ENCODE measurements around the gene MEGF6. TPM values are rescaled to one million over a fixed set of nuclear protein-coding genes. Genes with fewer than 3 reads are reported as not detected.

MEGF6 gene
- total and polyA plus RNA-seq, 9 of the 15 experiments (the other 6 are each of a cell fraction or from before 2014, with no cell fraction given) = 0.03 to 1.7 (median 0.24) TPM; not detected in 3

- intact Hi-C loops (cut with micrococcal nuclease) (no loop called here), in situ Hi-C loops (cut with MboI) (no loop called here)
- Histone ChIP-seq H3K79me2 (ENCODE audit: control insufficient read depth, insufficient read depth, low read length) (peaks cover 6% of the 10 kb centered on the region), H4K20me1 (replicated peaks; ENCODE audit: control insufficient read depth, insufficient read depth, low read length) (0 out of 2 replicates have a peak, but pooled peaks cover 7% of the 10 kb centered on the region), H3K9ac (ENCODE audit: insufficient read depth in 1 of 2, low read depth in 2 of 2, low read length in 2 of 2) (no peak overlapping the region), H3K27me3 (ENCODE audit: control insufficient read depth in 2 of 2, insufficient read depth in 2 of 2, low read length in 2 of 2) (no peaks in the 10 kb centered on the region), H3K4me3 (no peak overlapping the region), H3K9me3 (replicated peaks; ENCODE audit: control insufficient read depth, insufficient read depth, low read depth, low read length) (no peaks in the 10 kb centered on the region), H3K36me3 (ENCODE audit: control insufficient read depth, insufficient read depth, low read length) (peaks cover 47% of the 10 kb centered on the region; the same call in 2 of the 3 replicates), H2AFZ (ENCODE audit: low read depth, low read length) (no peak overlapping the region), H3K27ac (ENCODE audit: extremely low read depth, low read depth, low read length) (no peak overlapping the region), H3K9me1 (ENCODE audit: control insufficient read depth, insufficient read depth, low read length) (no peaks in the 10 kb centered on the region), H3K4me2 (ENCODE audit: insufficient read depth, low read length) (no peak overlapping the region), H3K4me1 (replicated peaks in 1 of 2; ENCODE audit: control insufficient read depth in 2 of 2, insufficient read depth in 2 of 2, low read length in 2 of 2) (peaks cover 6% of the 10 kb centered on the region in 2 experiments; a peak in 4 of 5 replicates)
- no peak for FAIRE-seq
- BruUV-seq (replicated peaks) = no TSS peak
- no peak for ATAC-seq
- CTCF ChIA-PET (ENCODE audit: low intra/inter-chr PET ratio) = no interaction called here
- TF ChIP-seq, protein P1, sequence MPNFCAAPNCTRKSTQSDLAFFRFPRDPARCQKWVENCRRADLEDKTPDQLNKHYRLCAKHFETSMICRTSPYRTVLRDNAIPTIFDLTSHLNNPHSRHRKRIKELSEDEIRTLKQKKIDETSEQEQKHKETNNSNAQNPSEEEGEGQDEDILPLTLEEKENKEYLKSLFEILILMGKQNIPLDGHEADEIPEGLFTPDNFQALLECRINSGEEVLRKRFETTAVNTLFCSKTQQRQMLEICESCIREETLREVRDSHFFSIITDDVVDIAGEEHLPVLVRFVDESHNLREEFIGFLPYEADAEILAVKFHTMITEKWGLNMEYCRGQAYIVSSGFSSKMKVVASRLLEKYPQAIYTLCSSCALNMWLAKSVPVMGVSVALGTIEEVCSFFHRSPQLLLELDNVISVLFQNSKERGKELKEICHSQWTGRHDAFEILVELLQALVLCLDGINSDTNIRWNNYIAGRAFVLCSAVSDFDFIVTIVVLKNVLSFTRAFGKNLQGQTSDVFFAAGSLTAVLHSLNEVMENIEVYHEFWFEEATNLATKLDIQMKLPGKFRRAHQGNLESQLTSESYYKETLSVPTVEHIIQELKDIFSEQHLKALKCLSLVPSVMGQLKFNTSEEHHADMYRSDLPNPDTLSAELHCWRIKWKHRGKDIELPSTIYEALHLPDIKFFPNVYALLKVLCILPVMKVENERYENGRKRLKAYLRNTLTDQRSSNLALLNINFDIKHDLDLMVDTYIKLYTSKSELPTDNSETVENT (CRISPR knock-in tag; IDR thresholded peaks at IDR 0.05) = no peak
- TF ChIP-seq GATAD2A (IDR thresholded peaks at IDR 0.05) = no peak
- no peak for TF ChIP-seq PML (IDR thresholded peaks at IDR 0.05; ENCODE audit: low read length)
- TF ChIP-seq HMG20A (CRISPR knock-in tag; conservative IDR thresholded peaks at IDR 0.05) = no peak
- TF ChIP-seq CREM (IDR thresholded peaks at IDR 0.05; ENCODE audit: low read depth) = no peak
- no peak for TF ChIP-seq E2F3 (CRISPR knock-in tag; IDR thresholded peaks at IDR 0.05)
- DNase-seq (ENCODE audit: extremely low read depth in 1 of 4, low spot score in 3 of 4) = no peak
- 86% methylated on average over 10 of the region's 25 CpGs for WGBS (ENCODE audit: insufficient coverage, low coverage, missing lambda C conversion rate)
- POLR2A ChIA-PET = interaction anchor here (1.0 to 1.9 kb wide), 2 partner anchors 9 to 15 kb away, joined by 3 to 4 read pairs; no protein-coding TSS in a partner anchor
Measured at GRCh38 chr1:3644273-3644672, 33.0 kb upstream of the MEGF6 start.

All from K562 (cell line).